GM18858 (cell line): ENCODE measurements around the gene CNGB1.
"Not testable (repeated sequence)": the region's sequence is repeated elsewhere in the genome, so short reads cannot be mapped to it uniquely, and the experiment has no call there.

Experiments used
- ATAC-seq: cut with Tn5 transposase; IDR thresholded peaks from one replicate; pipeline ENCODE4 v1.9.1; 2021; ENCODE audit not compliant: unreplicated experiment

Gene CNGB1

GRCh38 chr16:57997528-57998265, 26.8 kb upstream of the CNGB1 start:
- no peak for ATAC-seq

DNA sequence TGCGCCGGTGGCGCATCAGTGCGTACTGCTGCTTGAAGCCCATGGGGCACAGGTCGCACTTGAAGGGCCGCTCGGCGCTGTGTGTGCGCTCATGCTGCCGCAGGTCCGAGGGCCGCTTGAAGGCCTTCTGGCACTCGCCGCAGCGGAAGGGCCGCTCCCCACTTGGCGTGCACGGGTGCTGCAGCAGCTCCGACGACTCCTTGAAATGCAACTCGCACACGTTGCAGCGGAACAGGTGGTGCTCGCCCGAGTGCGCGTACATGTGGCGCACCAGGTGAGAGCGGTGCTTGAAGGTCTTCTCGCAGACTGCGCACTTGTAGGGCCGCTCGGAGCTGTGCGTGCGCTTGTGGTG, 26.2 kb upstream of the CNGB1 start:
- ATAC-seq = no peak

DNA sequence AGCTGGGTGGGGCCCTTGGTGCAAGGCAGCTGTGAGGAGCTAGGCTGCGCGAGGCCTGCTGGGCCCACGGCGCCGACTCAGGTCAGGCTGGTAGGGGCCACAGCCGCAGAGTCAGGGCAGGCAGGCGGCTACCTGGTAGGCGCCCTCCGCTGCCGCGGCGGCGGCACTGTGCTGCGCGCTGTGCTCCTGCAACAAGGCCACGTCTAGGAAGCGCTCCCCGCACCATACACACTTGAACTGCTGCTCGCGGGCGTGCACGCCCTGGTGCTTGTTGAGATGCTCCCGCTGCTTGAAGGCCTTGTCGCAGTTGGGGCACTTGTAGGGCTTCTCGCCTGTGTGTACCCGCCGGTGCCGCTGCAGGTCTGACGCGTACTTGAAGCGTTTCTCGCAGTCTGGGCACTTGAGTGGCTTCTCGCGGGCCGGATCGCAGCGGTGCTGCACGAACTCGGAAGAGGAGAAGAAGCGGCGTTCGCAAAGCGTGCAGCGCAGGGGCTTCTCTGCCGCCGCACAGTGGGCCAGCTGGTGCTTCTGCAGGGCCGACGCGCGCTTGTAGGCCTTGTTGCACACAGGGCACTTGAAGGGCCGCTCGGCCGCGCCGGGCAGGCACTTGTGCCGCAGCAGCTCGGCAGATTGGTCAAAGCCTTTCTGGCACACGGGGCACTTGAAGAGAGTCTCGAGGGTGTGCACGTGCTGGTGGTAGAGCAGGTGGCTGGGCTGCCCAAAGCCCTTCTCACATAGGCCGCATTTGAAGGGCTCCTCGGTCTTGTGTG, 25.7 kb upstream of the CNGB1 start:
- no peak for ATAC-seq

GRCh38 chr16:57995721-57996405, 24.9 kb upstream of the CNGB1 start:
- ATAC-seq = no peak

DNA sequence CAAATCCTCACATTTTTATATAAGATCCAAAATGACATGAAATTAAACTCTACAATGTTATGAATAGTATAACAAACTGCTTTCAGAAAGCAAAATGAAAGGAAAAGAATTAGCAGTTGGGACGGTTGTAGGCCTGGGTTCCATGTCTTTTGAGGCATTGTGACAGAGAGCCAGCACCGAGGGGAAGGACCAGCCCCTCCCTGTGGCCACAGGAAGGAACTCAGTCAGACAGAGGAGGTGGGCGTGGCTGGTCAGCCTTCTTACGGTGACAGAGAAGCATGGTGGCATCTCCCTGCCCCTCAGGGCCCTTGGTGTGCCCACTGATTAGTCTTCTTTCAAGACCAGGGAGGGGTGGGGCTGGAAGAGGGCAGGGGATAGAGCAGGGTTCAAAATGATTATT, 23.9 kb upstream of the CNGB1 start:
- peak; percentile 63 for ATAC-seq

DNA sequence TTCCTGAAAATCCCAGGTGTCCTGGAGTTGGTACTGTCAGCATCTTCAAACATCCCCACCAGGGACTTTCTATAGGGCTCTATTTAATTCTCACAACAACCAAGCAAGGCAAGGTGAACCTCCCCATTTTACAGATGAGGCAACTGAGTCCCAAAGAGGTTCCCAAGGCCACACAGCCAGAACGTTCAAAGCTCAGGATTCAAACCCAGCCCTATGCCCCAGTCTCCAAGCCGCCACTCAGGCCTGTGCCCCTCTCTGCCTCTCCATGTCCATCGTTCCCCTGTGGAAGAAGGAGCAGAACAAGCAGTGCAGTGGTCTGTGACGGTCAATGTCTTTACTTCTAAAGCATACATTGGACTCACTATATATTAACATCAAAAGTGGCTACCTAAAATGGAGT, 23.4 kb upstream of the CNGB1 start:
- ATAC-seq = no peak

DNA sequence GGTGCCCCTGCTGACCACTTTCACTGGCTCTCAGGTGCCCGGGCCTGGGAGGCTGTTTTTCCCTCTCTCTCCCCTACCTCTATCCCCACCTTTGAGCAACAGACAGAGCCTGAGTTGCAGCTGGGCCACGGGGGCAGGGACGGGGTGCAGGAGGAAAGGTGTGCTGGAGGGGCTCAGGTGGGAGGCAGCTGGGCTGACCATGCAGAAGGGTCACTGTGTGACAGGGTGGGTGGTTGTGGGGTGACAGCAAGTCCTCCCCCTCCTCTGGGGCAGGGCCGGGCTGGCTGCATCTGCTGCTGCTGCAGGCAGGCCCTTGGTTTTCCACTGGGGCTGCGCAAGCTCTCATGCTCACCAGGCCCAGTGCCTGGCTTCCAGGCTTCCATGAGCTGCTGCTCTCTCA, 23.0 kb upstream of the CNGB1 start:
- ATAC-seq = no peak

GRCh38 chr16:57993438-57993837, 22.5 kb upstream of the CNGB1 start:
- no peak for ATAC-seq

GRCh38 chr16:57992084-57992483, 21.2 kb upstream of the CNGB1 start:
- no peak for ATAC-seq

- ATAC-seq = no peak
These were observed 20.7 kb upstream of the CNGB1 start for GRCh38 chr16:57991551-57992059.

GRCh38 chr16:57988929-57989328, 18.0 kb upstream of the CNGB1 start:
- ATAC-seq = no peak

DNA sequence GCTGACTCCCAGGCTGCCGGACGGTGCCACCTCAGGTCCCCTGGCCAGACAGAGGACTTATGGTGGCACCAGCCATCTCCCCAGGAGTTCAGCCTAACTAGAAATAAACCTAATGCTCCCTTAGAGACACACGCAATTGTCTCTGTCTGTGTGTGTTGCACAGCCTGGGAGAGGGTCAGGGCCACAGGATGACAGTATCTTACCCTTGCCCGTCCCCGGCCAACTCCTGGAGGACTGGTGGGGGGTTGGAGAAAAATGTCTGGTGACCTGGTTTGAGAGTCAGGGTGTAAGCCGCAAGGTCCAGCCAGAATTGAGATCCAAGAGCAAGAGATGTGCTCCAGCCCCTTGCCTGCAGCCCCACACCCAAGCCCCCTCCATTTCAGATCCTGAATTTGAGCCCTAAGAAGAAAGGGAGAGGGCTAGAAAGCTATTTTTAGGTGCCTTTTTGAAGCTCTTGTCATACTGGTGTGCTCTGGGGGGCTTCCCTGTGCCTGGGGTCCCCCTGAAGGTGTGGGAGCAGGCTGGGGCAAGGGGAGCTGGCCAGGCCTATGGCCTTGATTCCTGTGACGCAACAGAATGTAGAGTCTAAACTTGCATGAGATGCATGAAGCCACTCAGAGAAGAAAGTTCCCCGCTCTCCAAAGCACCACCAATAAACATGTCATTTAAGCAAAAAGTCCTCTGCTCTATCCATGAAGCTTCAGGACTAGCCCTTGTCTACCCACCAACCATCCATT, 16.7 kb upstream of the CNGB1 start:
- no peak for ATAC-seq

DNA sequence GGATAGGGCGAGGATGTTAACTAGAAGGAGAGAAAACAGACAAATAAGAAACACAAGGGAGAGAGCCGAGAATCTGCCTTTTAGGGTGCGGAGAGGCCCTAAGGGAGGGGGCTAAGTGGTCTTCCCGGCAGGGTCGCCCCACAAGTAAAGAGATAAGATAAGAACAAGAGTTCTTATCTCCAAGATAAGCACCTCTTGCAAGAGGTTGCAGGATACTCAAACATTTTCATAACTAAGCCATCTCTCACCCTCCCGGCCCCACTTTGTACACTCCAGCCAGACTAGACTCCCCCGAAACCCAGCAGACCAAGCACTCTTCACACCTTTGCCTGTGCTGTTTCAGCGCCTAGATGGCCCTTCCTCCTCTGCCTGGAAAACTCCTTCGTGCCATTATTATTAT, 15.3 kb upstream of the CNGB1 start:
- ATAC-seq = no peak

DNA sequence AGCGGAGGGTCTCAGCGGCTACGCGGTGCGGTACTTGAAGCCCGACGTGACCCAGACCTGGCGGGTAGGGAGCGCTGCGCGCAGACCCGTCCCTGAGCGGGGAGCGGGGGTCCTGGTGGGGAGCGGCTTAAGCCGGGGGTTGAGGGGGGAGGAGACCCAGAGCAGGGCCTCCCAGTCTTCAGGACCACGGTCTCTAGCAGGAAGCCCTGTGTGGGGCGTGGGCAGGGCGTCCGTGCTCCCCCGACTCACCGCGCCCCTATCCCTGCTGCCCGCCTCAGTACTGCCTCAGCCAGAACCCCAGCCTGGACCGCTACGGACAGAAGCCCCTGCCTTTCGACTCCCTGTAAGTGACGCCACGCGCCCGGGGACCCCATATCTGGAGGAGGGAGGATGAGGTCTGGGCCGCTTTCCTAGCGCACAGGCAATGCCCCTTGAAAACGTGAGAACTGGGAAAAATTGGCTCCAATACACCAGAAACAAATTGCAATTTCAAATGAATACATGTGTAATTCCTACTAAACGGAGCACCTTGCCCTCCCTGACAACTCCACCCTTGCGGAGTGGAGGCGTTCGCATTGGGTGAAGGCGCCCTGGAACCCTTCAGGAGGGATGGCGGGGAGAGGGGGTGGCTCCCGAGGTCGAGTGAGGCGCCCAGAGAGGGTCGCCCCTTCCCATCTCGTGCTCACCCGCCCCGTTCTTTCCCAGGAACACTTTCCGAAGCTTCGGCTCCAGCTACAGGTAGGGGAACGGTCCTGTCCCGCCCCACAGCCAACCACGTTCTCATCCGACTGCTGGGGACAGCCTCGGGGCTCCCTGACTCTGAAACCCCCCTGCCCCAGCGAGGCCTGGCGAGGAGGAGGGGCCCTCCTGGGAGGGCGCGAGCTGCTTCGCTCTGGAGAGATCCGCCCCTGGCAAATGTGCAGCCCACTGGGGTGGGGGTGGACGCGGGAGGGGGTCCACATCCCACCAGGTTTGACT, 14.6 kb upstream of the CNGB1 start:
- ATAC-seq = no peak

DNA sequence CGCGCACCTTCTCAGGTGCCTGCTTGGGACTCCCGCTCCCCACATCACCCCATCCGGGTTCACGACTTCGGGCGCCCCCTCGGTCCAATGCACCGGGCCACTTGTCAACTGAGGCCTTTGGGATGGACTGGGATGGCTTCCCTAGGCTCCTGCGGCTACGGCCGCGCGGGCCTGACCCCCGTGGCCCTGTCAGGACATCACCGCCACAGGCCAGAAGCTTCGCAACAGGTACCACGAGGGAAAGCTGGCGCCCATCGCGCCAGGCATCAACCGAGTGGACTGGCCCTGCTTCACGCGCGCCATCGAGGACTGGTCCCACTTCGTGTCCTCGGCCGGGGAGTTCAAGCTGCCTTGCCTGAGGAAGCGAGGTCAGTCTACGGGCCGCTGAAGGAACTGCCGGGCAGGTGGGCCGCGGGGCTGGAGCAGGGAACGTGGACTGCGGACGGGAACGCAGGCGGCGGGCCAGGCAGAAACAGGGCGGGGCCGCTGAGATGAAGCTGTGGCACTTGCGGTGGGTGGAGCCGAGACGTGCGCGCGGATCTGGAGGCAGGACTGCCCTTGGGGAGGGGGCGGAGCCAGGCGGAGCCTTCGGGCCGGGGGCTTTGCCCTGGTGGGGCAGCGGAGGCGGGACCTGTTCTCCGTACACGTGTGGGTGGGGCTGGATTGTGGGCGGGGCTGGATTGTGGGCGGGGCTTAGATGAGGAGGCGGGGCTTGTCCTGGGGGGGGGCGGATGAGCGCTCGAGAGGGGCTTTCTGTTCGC, 13.7 kb upstream of the CNGB1 start:
- no peak for ATAC-seq

- no peak for ATAC-seq
These were observed 11.5 kb upstream of the CNGB1 start for GRCh38 chr16:57982385-57982784.

GRCh38 chr16:57981636-57982035, 10.7 kb upstream of the CNGB1 start:
- no peak for ATAC-seq

GRCh38 chr16:57979006-57979585, 8.2 kb upstream of the CNGB1 start:
- ATAC-seq = no peak

DNA sequence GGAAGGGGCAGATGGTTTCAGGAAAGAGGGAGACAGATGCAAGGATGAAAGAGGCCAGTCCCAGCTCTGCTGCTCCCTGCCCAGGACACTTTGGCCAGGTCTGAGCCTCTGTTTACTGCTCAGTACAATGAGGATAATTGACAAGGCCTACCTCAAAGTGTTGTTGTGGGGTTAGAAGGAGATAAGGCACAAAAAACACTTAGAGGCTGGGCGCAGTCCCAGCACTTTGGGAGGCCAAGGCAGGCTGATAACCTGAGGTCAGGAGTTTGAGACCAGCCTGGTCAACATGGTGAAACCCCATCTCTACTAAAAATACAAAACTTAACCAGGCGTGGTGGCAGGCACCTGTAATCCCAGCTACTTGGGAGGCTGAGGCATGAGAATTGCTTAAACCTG, 7.1 kb upstream of the CNGB1 start:
- not testable (repeated sequence) for ATAC-seq
